Keratinocyte (primary cell): ENCODE data around the gene SND1.

Experiments
- EZH2 ChIP-seq: IDR thresholded peaks from one replicate; pipeline ENCODE4 v1.6.1; 2012; ENCODE audit warnings: inconsistent platforms, mild to moderate bottlenecking, low read length, moderate library complexity
- TF ChIP-seq, protein P1 (sequence below), 3 experiments: IDR thresholded peaks in 1 of 3; conservative IDR thresholded peaks in 1 of 3; optimal IDR thresholded peaks in 1 of 3; 2 replicates in 2 of 3; 3 replicates in 1 of 3; pipeline versions ENCODE3 to v1.5.1; 2011; ENCODE audit warnings: low read length in 3 of 3, mild to moderate bottlenecking in 3 of 3, moderate library complexity in 2 of 3, control low read depth in 1 of 3, inconsistent platforms in 1 of 3; ENCODE audit not compliant: insufficient read depth in 2 of 3; ENCODE audit errors: extremely low read depth in 1 of 3

DNA sequence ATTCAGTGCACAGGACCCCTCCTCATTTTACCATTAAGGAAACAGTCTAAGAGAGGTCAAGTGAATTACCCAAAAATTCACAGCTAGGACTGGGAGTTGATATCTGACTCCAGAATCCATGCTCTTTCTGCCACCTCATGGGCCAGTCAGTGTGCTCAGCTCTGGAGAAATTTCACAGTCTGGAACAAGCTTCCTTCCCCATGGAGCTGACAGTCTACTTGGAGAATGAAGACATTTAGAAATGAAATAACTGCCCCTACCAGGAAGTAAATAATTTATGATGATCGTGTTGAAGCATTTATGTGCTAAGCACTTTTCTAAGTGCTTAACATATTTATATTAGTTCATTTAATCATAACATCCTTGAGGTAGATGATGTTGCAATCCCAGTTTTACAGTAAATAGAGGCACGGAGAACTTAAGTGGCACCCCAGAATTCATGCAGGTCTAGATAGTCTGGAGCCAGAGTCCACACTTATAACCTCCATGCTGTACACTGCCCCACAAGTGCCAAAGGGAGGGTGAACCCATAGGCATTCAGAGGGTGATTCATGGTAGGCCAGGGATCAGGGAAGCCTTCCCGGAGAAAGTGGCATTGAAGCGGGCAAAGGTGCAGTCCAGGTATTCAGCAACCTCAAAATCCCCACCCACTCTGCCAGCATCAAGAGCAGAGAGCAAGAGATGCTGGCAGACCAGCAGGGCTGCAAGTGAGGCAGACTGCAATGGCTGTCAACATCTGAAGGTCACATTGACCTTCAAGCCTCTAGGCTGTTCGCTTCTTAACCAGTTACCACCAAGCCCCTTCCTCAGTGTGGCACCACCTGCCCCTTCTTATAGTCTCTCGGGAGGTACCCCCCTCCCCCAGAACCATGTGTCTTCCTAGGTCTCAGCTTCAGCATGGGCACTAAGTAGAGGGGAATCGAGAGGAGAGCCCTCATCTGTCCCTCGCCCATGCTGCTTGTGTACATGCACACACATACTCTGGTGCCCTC is 417.7 kb downstream of the SND1 start:
- TF ChIP-seq, protein P1, sequence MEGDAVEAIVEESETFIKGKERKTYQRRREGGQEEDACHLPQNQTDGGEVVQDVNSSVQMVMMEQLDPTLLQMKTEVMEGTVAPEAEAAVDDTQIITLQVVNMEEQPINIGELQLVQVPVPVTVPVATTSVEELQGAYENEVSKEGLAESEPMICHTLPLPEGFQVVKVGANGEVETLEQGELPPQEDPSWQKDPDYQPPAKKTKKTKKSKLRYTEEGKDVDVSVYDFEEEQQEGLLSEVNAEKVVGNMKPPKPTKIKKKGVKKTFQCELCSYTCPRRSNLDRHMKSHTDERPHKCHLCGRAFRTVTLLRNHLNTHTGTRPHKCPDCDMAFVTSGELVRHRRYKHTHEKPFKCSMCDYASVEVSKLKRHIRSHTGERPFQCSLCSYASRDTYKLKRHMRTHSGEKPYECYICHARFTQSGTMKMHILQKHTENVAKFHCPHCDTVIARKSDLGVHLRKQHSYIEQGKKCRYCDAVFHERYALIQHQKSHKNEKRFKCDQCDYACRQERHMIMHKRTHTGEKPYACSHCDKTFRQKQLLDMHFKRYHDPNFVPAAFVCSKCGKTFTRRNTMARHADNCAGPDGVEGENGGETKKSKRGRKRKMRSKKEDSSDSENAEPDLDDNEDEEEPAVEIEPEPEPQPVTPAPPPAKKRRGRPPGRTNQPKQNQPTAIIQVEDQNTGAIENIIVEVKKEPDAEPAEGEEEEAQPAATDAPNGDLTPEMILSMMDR (optimal IDR thresholded peaks at IDR 0.05 in 1 of 3, IDR thresholded peaks at IDR 0.05 in 1 of 3, conservative IDR thresholded peaks at IDR 0.05 in 1 of 3; ENCODE audit: extremely low read depth in 1 of 3, insufficient read depth in 2 of 3, low read length in 3 of 3), result no peak
- no peak for TF ChIP-seq EZH2
